Gastroesophageal sphincter (tissue), 3 donors: ENCODE measurements around the gene SH3PXD2A.

Experiments
- EP300 ChIP-seq: sonication (generic); formaldehyde crosslinking; IDR thresholded peaks from one replicate; pipeline ENCODE4 v1.6.1; 2017; ENCODE audit warnings: antibody characterized with exemption, mild to moderate bottlenecking
- POLR2A ChIP-seq, 2 donors: fragments of 450-650 bp; IDR thresholded peaks; one replicate each; pipeline ENCODE4 v1.6.1; 2017; ENCODE audit warnings: antibody characterized with exemption in 2 of 2, mild to moderate bottlenecking in 2 of 2, moderate library complexity in 1 of 2
- POLR2AphosphoS5 ChIP-seq: sonication (generic); formaldehyde crosslinking; IDR thresholded peaks from one replicate; pipeline ENCODE4 v1.6.1; 2017; ENCODE audit warnings: antibody characterized with exemption
- TF ChIP-seq, protein P1 (sequence below), 4 experiments: fragments of 200-600 bp in 2 of 4; fragments of 450-650 bp in 2 of 4; sonication (generic) in 1 of 4; IDR thresholded peaks; one replicate each; pipeline ENCODE4 v1.5.1; 2017 to 2019; ENCODE audit warnings: antibody characterized with exemption in 4 of 4, mild to moderate bottlenecking in 2 of 4, moderate library complexity in 2 of 4

DNA sequence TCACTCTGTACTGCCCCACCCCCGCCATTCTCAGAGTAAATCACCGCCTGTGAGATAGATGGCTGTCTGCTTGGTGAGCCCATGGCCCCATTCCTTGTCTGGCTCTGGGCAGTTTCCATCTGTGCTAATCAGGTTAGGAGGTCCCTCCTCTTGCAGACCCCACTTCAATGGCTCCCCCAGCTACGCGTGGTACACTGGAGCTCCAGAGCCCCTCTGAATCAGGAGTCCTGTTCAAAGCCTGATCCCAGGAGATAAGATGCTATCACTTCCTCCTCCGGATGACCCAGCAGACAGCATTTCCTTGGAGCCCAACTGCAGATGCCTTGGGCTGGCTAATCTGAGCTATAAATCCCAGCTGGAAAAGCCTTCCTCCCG is 122.3 kb downstream of the SH3PXD2A start:
- TF ChIP-seq, protein P1, sequence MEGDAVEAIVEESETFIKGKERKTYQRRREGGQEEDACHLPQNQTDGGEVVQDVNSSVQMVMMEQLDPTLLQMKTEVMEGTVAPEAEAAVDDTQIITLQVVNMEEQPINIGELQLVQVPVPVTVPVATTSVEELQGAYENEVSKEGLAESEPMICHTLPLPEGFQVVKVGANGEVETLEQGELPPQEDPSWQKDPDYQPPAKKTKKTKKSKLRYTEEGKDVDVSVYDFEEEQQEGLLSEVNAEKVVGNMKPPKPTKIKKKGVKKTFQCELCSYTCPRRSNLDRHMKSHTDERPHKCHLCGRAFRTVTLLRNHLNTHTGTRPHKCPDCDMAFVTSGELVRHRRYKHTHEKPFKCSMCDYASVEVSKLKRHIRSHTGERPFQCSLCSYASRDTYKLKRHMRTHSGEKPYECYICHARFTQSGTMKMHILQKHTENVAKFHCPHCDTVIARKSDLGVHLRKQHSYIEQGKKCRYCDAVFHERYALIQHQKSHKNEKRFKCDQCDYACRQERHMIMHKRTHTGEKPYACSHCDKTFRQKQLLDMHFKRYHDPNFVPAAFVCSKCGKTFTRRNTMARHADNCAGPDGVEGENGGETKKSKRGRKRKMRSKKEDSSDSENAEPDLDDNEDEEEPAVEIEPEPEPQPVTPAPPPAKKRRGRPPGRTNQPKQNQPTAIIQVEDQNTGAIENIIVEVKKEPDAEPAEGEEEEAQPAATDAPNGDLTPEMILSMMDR (IDR thresholded peaks at IDR 0.05), result no peak
- TF ChIP-seq POLR2AphosphoS5, result no peak
- TF ChIP-seq POLR2A (IDR thresholded peaks at IDR 0.05), result no peak
- TF ChIP-seq EP300, result no peak
